Chondrocyte (in vitro differentiated cells): ENCODE measurements around the gene UBQLN1. TPM values are rescaled to one million over a fixed set of nuclear protein-coding genes. Genes with fewer than 3 reads are reported as not detected.

ENCODE experiments used
- DNase-seq: peaks from one replicate; pipeline ENCODE4 v3.0.0; 2021; ENCODE audit warnings: mixed read lengths, low spot score
- H3K27ac Mint-ChIP-seq: one replicate; pipeline ENCODE4 v1.8.0; 2021; ENCODE audit warnings: mild to moderate bottlenecking, moderate library complexity, mixed read lengths; ENCODE audit not compliant: unreplicated experiment
- H3K27me3 Mint-ChIP-seq: 2 replicates; pipeline ENCODE4 v1.8.0; 2021; ENCODE audit warnings: low read depth, mixed read lengths
- H3K36me3 Mint-ChIP-seq: 2 replicates; pipeline ENCODE4 v1.8.0; 2021; ENCODE audit warnings: low read depth, mixed read lengths
- H3K4me1 Mint-ChIP-seq: 2 replicates; pipeline ENCODE4 v1.8.0; 2021; ENCODE audit warnings: low read depth, mild to moderate bottlenecking, mixed read lengths
- H3K4me3 Mint-ChIP-seq: one replicate; pipeline ENCODE4 v1.8.0; 2021; ENCODE audit warnings: mild to moderate bottlenecking, moderate library complexity, mixed read lengths; ENCODE audit not compliant: unreplicated experiment
- H3K9me3 Mint-ChIP-seq: 2 replicates; pipeline ENCODE4 v1.8.0; 2021; ENCODE audit warnings: low read depth, mixed read lengths
- total RNA-seq: library from RNA; stranded (reverse); gene quantifications from 3 replicates; pipeline ENCODE4 v1.2.1, GENCODE V29; 2021
- TF ChIP-seq, protein P1 (sequence below): fragments of 200-600 bp; sonication (generic); IDR thresholded peaks from 2 replicates; pipeline ENCODE4 v1.5.0; 2021; ENCODE audit warnings: antibody characterized with exemption, mild to moderate bottlenecking, moderate library complexity

Gene UBQLN1
- total RNA-seq, 1 donor from 2014 or later: 83.4 TPM

DNA sequence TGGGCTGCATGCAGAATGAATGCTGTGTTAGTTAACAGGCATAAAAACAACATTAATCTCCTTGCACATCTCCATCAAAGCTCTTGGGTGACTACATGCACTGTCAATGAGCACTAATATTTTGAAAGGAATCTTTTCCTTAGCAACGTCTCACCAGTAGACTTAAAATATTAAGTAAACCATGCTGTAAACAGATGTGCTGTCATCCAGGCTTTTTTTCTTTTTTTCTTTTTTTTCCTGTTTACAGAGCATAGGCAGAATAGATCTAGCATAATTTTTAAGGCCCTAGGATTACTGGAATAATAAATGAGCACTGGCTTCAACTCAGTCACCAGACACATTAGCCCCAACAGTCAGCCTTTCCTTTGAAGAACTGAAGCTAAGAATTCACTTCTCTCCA lies 36.3 kb downstream of the UBQLN1 start:
- DNase-seq: no peak
- H3K4me1 Mint-ChIP-seq: peaks cover 5% of the 10 kb centered on the region
- H3K27ac Mint-ChIP-seq: no peak overlapping the region
- peaks cover 21% of the 10 kb centered on the region for H3K36me3 Mint-ChIP-seq
- H3K9me3 Mint-ChIP-seq: no peaks in the 10 kb centered on the region
- TF ChIP-seq, protein P1, sequence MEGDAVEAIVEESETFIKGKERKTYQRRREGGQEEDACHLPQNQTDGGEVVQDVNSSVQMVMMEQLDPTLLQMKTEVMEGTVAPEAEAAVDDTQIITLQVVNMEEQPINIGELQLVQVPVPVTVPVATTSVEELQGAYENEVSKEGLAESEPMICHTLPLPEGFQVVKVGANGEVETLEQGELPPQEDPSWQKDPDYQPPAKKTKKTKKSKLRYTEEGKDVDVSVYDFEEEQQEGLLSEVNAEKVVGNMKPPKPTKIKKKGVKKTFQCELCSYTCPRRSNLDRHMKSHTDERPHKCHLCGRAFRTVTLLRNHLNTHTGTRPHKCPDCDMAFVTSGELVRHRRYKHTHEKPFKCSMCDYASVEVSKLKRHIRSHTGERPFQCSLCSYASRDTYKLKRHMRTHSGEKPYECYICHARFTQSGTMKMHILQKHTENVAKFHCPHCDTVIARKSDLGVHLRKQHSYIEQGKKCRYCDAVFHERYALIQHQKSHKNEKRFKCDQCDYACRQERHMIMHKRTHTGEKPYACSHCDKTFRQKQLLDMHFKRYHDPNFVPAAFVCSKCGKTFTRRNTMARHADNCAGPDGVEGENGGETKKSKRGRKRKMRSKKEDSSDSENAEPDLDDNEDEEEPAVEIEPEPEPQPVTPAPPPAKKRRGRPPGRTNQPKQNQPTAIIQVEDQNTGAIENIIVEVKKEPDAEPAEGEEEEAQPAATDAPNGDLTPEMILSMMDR: no peak
- H3K4me3 Mint-ChIP-seq: no peak overlapping the region
- no peaks in the 10 kb centered on the region for H3K27me3 Mint-ChIP-seq

DNA sequence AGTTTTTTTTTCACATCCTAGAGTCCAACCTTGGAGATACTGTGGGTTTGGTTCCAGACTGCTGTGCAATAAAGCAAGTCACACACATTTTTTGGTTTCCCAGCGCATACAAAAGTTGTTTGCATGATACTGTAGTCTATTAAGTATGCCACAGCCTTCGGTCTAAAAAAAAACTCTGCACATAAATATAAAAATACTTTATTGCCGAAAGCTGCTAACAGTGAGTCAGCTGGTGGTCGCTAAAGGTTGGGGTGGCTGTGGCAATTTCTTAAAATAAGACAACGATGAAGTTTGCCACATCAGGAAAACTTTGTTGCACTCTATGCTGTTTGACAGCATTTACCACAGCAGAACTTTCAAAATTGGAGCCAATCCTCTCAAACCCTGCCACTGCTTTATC lies 37.4 kb downstream of the UBQLN1 start:
- TF ChIP-seq, protein P1: no peak
- H3K4me1 Mint-ChIP-seq: peaks cover 9% of the 10 kb centered on the region
- H3K27me3 Mint-ChIP-seq: no peaks in the 10 kb centered on the region
- no peak overlapping the region for H3K27ac Mint-ChIP-seq
- no peak for DNase-seq
- no peaks in the 10 kb centered on the region for H3K9me3 Mint-ChIP-seq
- H3K4me3 Mint-ChIP-seq: no peak overlapping the region
- H3K36me3 Mint-ChIP-seq: peaks cover 23% of the 10 kb centered on the region

DNA sequence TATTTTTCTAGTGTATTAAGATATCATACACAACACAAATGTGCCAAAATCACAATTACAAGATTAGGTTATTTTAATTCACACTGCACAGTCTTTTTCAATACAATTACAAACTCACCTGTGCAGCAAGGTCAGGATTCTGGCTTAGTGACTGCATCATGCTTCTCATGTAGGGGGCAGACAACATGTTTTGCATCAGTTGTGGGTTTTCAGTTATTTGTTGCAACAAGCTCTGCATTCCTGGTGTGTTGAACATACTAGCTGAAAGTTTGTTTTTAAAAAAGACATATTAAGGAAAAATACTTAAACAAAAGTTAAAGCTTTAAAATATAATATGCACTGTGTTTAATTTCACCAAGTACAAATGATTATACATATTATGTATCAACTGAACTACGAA lies 38.7 kb downstream of the UBQLN1 start:
- H3K4me1 Mint-ChIP-seq: peaks cover 7% of the 10 kb centered on the region
- H3K36me3 Mint-ChIP-seq: peaks cover 24% of the 10 kb centered on the region
- H3K27me3 Mint-ChIP-seq: no peaks in the 10 kb centered on the region
- no peak for DNase-seq
- H3K4me3 Mint-ChIP-seq: no peak overlapping the region
- no peak overlapping the region for H3K27ac Mint-ChIP-seq
- H3K9me3 Mint-ChIP-seq: no peaks in the 10 kb centered on the region
- TF ChIP-seq, protein P1: no peak

DNA sequence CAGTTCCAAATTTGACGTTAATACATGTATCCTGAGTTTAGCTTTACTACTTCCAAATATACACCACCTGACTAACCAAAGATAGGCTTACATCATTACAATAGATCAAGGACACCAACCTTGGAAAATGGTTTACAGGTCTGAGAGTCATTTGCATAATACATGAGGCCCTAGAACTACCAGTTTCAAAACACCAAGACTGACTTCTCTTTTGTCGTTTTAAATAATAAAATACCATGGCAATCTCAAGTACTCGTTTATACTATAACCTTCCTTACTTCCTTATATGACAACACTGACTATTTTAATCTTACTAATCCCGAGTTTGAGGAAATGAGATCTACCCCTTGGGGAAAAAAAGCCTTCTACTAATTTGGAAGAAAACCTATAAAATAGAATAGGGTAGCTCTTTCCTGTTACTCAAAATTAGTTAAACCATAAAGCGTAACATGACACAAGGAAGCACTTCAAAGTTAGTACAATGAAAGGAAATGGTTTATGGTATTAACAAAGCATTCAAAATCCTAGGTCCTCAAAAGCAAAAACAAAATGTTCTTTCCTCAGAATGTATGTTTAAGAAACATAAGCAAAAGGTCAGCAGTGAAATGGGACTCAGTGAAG lies 42.1 kb downstream of the UBQLN1 start:
- peaks cover 8% of the 10 kb centered on the region for H3K36me3 Mint-ChIP-seq
- H3K27me3 Mint-ChIP-seq: no peaks in the 10 kb centered on the region
- DNase-seq: no peak
- TF ChIP-seq, protein P1: no peak
- peaks cover 7% of the 10 kb centered on the region for H3K4me1 Mint-ChIP-seq
- H3K4me3 Mint-ChIP-seq: no peak overlapping the region
- H3K9me3 Mint-ChIP-seq: no peaks in the 10 kb centered on the region
- no peak overlapping the region for H3K27ac Mint-ChIP-seq

DNA sequence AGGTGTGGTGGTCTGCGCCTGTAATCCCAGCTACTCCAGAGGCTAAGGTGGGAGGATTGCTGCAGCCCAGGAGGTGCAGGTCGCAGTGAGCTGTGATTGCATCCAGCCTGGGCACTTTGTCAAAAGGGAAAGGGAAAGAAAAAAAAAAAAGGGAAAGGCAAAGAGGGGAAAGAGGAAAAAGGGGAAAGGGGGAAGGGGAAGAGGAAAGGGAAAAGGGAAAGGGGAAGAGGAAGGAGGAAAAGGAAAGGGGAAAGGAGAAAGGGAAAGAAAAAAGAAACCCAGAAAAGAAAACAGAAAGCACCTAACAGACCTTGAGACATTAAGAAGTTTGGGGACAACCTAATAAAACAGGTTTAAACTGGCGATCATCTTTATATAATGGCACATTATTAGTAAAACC lies 44.8 kb downstream of the UBQLN1 start:
- H3K27me3 Mint-ChIP-seq: no peaks in the 10 kb centered on the region
- H3K27ac Mint-ChIP-seq: no peak overlapping the region
- H3K4me1 Mint-ChIP-seq: peaks cover 7% of the 10 kb centered on the region
- no peaks in the 10 kb centered on the region for H3K9me3 Mint-ChIP-seq
- no peak for DNase-seq
- peaks cover 11% of the 10 kb centered on the region for H3K36me3 Mint-ChIP-seq
- no peak overlapping the region for H3K4me3 Mint-ChIP-seq
- TF ChIP-seq, protein P1: no peak
